SU-DHL-6 (cell line): ENCODE data around the gene SBF1.

Experiments
- H2AFZ ChIP-seq: fragments of 200-600 bp; sonication (generic); 2 replicates; pipeline ENCODE4 v1.6.1; 2014; ENCODE audit warnings: low read depth, mild to moderate bottlenecking, moderate library complexity, mixed read lengths, antibody characterized with exemption, low read length; ENCODE audit not compliant: severe bottlenecking
- H3F3A ChIP-seq: fragments of 200-600 bp; shearing (Covaris generic); 2 replicates; pipeline ENCODE4 v1.6.0; 2016; ENCODE audit warnings: antibody characterized with exemption, mild to moderate bottlenecking; ENCODE audit not compliant: insufficient read depth
- H3K27ac ChIP-seq: fragments of 200-600 bp; sonication (generic); 2 replicates; pipeline ENCODE4 v1.5.1; 2016; ENCODE audit warnings: low read depth, mild to moderate bottlenecking, low read length, moderate library complexity, mixed read lengths
- H3K27me3 ChIP-seq: fragments of 200-600 bp; sonication (generic), shearing (Covaris generic); 2 replicates; pipeline ENCODE4 v1.6.0; 2014; ENCODE audit warnings: mild to moderate bottlenecking, low read length
- H3K36me3 ChIP-seq: fragments of 200-600 bp; sonication (generic); 2 replicates; pipeline ENCODE4 v1.6.1; 2014; ENCODE audit warnings: mild to moderate bottlenecking, low read length, mixed read lengths
- H3K4me2 ChIP-seq: fragments of 300-600, 200-600 bp; shearing (Covaris generic), sonication (generic); 2 replicates; pipeline ENCODE4 v1.6.0; 2014; ENCODE audit warnings: low read length, low read depth, mild to moderate bottlenecking; ENCODE audit not compliant: poor library complexity, severe bottlenecking
- H3K4me3 ChIP-seq: fragments of 200-600 bp; sonication (generic); 2 replicates; pipeline ENCODE4 v1.5.1; 2014; ENCODE audit warnings: antibody characterized with exemption, low read length, mild to moderate bottlenecking, mixed read lengths; ENCODE audit not compliant: insufficient read depth, poor library complexity, severe bottlenecking
- H3K79me2 ChIP-seq: fragments of 200-600 bp; sonication (generic); 2 replicates; pipeline ENCODE4 v1.6.1; 2014; ENCODE audit warnings: mild to moderate bottlenecking, low read length, moderate library complexity; ENCODE audit not compliant: insufficient read depth
- H3K9ac ChIP-seq: fragments of 200-600 bp; sonication (generic); 2 replicates; pipeline ENCODE4 v1.7.0; 2014; ENCODE audit warnings: mild to moderate bottlenecking, low read length
- H3K9me2 ChIP-seq: fragments of 200-600 bp; sonication (generic); replicated peaks from 2 replicates; pipeline ENCODE4 v1.6.1; 2014; ENCODE audit warnings: low read length; ENCODE audit not compliant: insufficient read depth
- H3K9me3 ChIP-seq: fragments of 200-600 bp; sonication (generic); 2 replicates; pipeline ENCODE4 v1.6.1; 2014; ENCODE audit warnings: low read length, mixed read lengths; ENCODE audit not compliant: insufficient read depth
- H4K20me1 ChIP-seq: fragments of 200-600 bp; sonication (generic); 2 replicates; pipeline ENCODE4 v1.6.1; 2014; ENCODE audit warnings: low read depth, mild to moderate bottlenecking, antibody characterized with exemption, low read length, moderate library complexity, mixed read lengths
- CTCF ChIP-seq: fragments of 200-600 bp; sonication (generic); IDR thresholded peaks from one replicate; pipeline ENCODE4 v1.5.1; 2017; ENCODE audit warnings: antibody characterized with exemption, mild to moderate bottlenecking, low read length, moderate library complexity; ENCODE audit not compliant: insufficient read depth, poor library complexity, severe bottlenecking
- EZH2phosphoT487 ChIP-seq: fragments of 200-600 bp; sonication (generic), shearing (Covaris generic); conservative IDR thresholded peaks from 2 replicates; pipeline ENCODE4 v1.6.1; 2018; ENCODE audit warnings: mild to moderate bottlenecking, antibody characterized with exemption, low read length, moderate library complexity, mixed read lengths

The SBF1 gene

GRCh38 chr22:50488006-50488677, 13.3 kb upstream of the SBF1 start:
- Histone ChIP-seq H3K9me2 (no peaks in the 10 kb centered on the region), H3K9me3 (no peaks in the 10 kb centered on the region), H3K9ac (no peak overlapping the region), H3F3A (peaks cover 7% of the 10 kb centered on the region; the same call in 1 of the 2 replicates), H3K27me3 (no peaks in the 10 kb centered on the region), H4K20me1 (no peaks in the 10 kb centered on the region), H3K4me2 (no peak overlapping the region), H3K4me3 (no peak overlapping the region), H2AFZ (no peak overlapping the region), H3K36me3 (no peaks in the 10 kb centered on the region), H3K79me2 (no peaks in the 10 kb centered on the region), H3K27ac (no peak overlapping the region)
- TF ChIP-seq CTCF (no peak), EZH2phosphoT487 (no peak)

GRCh38 chr22:50487290-50488005, 12.6 kb upstream of the SBF1 start:
- Histone ChIP-seq H2AFZ (no peak overlapping the region), H3K9me2 (no peaks in the 10 kb centered on the region), H4K20me1 (no peaks in the 10 kb centered on the region), H3K4me3 (no peak overlapping the region), H3K27me3 (no peaks in the 10 kb centered on the region), H3K4me2 (no peak overlapping the region), H3K36me3 (no peaks in the 10 kb centered on the region), H3K9ac (no peak overlapping the region), H3K27ac (no peak overlapping the region), H3K79me2 (no peaks in the 10 kb centered on the region), H3F3A (peaks cover 7% of the 10 kb centered on the region; the same call in 1 of the 2 replicates), H3K9me3 (no peaks in the 10 kb centered on the region)
- TF ChIP-seq CTCF (no peak), EZH2phosphoT487 (no peak)

GRCh38 chr22:50486561-50487289, 11.9 kb upstream of the SBF1 start, which contains the start of gene MIOX:
TSS of gene MIOX (plus strand) at chr22:50486859. CDS start at chr22:50486898, 39 bp downstream.
- no peak within 1 kb of the TSS for H3K27ac ChIP-seq
- H3K4me3 ChIP-seq: no peak within 1 kb of the TSS
- H3K4me2 ChIP-seq: no peak within 1 kb of the TSS
- no peak for TF ChIP-seq EZH2phosphoT487
- TF ChIP-seq CTCF: no peak
- H4K20me1 ChIP-seq: no peaks in the 10 kb centered on the region
- H3K9me2 ChIP-seq: no peaks in the 10 kb centered on the region
- peaks cover 7% of the 10 kb centered on the region; the same call in 1 of the 2 replicates for H3F3A ChIP-seq
- no peaks in the 10 kb centered on the region for H3K27me3 ChIP-seq
- H2AFZ ChIP-seq: no peak within 1 kb of the TSS
- no peaks in the 10 kb centered on the region for H3K79me2 ChIP-seq
- H3K36me3 ChIP-seq: no peaks in the 10 kb centered on the region
- no peaks in the 10 kb centered on the region for H3K9me3 ChIP-seq
- H3K9ac ChIP-seq: no peak within 1 kb of the TSS
